ENCODE results near the gene PDE8A. TPM values are rescaled to one million over a fixed set of nuclear protein-coding genes. Genes with fewer than 3 reads are reported as not detected.

PDE8A gene
- total and polyA plus RNA-seq, 2 donors (not counting 3 experiments of a cell fraction or from before 2014, with no cell fraction given): 21.3 to 45.7 TPM

DNA sequence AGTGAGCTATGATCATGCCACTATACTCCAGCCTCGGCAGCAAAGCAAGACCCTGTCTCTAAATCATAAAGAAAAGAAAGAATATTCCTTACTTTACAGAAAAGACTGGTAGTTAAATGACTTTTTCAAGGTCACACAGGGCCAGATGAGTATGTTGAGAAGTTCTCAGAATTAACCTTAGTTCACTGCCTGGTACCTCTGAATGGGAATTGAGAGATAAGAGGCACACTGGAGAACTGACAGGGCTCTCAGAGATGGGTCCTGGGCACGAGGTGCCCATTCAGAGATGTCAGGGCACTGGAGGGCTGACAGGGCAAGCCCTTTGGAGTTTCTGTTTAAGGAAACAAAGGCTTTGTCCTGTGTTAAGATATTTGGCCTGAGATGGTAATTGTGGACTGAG, 157.7 kb downstream of the PDE8A start:
- dilution Hi-C loops (cut with MboI; ENCODE audit: extremely low pct_ligation_motif_present, low sequenced_read_pairs) (no loop called here), intact Hi-C loops (cut with micrococcal nuclease) (no loop called here)
- Histone ChIP-seq H3K36me3 (ENCODE audit: control insufficient read depth in 2 of 2, extremely low read depth in 1 of 2, insufficient read depth in 2 of 2, low read length in 2 of 2) (peaks cover 3 to 5% of the 10 kb centered on the region in 2 experiments), H3K4me1 (ENCODE audit: control insufficient read depth, extremely low read depth, insufficient read depth, low read length) (peaks cover 13% of the 10 kb centered on the region), H3K4me3 (replicated peaks in 1 of 3; ENCODE audit: insufficient read depth in 1 of 3, low read depth in 1 of 3, low read length in 3 of 3) (no peak overlapping the region), H3K27ac (ENCODE audit: insufficient read depth, low read depth, low read length) (no peak overlapping the region), H3K27me3 (ENCODE audit: control insufficient read depth in 2 of 2, insufficient read depth in 2 of 2, low read length in 2 of 2) (no peaks in the 10 kb centered on the region), H3K9me3 (replicated peaks; ENCODE audit: control insufficient read depth, insufficient read depth, low read length) (no peaks in the 10 kb centered on the region), H4K20me1 (replicated peaks; ENCODE audit: control insufficient read depth, extremely low read depth, insufficient read depth, low read length) (no peaks in the 10 kb centered on the region), H3K9me1 (replicated peaks; ENCODE audit: control insufficient read depth, extremely low read depth, insufficient read depth, low read length) (no peaks in the 10 kb centered on the region), H3K4me2 (ENCODE audit: insufficient read depth, low read length) (no peak overlapping the region), H3K9ac (replicated peaks; ENCODE audit: extremely low read depth, insufficient read depth, low read length) (no peak overlapping the region), H3K79me2 (ENCODE audit: control insufficient read depth, insufficient read depth, low read length) (no peaks in the 10 kb centered on the region), H2AFZ (ENCODE audit: low read depth, low read length) (no peak overlapping the region)
- ChIA-PET POLR2A (no interaction called here), CTCF (interaction anchor here (1.6 kb wide), 1 partner anchor 29 kb away, joined by 5 read pairs; no protein-coding TSS in a partner anchor)
- FAIRE-seq: no peak
- DNase-seq (ENCODE audit: low read depth, low spot score): no peak
- BruUV-seq (replicated peaks): no TSS peak
- TF ChIP-seq, protein P1, sequence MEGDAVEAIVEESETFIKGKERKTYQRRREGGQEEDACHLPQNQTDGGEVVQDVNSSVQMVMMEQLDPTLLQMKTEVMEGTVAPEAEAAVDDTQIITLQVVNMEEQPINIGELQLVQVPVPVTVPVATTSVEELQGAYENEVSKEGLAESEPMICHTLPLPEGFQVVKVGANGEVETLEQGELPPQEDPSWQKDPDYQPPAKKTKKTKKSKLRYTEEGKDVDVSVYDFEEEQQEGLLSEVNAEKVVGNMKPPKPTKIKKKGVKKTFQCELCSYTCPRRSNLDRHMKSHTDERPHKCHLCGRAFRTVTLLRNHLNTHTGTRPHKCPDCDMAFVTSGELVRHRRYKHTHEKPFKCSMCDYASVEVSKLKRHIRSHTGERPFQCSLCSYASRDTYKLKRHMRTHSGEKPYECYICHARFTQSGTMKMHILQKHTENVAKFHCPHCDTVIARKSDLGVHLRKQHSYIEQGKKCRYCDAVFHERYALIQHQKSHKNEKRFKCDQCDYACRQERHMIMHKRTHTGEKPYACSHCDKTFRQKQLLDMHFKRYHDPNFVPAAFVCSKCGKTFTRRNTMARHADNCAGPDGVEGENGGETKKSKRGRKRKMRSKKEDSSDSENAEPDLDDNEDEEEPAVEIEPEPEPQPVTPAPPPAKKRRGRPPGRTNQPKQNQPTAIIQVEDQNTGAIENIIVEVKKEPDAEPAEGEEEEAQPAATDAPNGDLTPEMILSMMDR (IDR thresholded peaks at IDR 0.05; ENCODE audit: extremely low read depth in 1 of 2, insufficient read depth in 1 of 2, low read depth in 1 of 2, low read length in 2 of 2): no peak
- TF ChIP-seq, protein P2, sequence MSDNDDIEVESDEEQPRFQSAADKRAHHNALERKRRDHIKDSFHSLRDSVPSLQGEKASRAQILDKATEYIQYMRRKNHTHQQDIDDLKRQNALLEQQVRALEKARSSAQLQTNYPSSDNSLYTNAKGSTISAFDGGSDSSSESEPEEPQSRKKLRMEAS (IDR thresholded peaks at IDR 0.05; ENCODE audit: insufficient read depth, insufficient read length): no peak
- no peak for TF ChIP-seq EZH2 (IDR thresholded peaks at IDR 0.05; ENCODE audit: borderline replicate concordance, low read depth, low read length, severe bottlenecking)
- no peak for TF ChIP-seq POLR2A (IDR thresholded peaks at IDR 0.05; ENCODE audit: low read depth, low read length)
- no peak for TF ChIP-seq MYC (IDR thresholded peaks at IDR 0.05; ENCODE audit: low read depth, low read length)
- TF ChIP-seq FOS (IDR thresholded peaks at IDR 0.05; ENCODE audit: borderline replicate concordance, insufficient read depth, low read length): no peak
- TF ChIP-seq GATA2 (IDR thresholded peaks at IDR 0.05; ENCODE audit: insufficient read depth, insufficient read length, low read depth, low read length): no peak
- no peak for TF ChIP-seq JUN (IDR thresholded peaks at IDR 0.05; ENCODE audit: borderline replicate concordance, insufficient read depth, insufficient read length, low read depth)
- TF ChIP-seq POLR2AphosphoS5 (IDR thresholded peaks at IDR 0.05; ENCODE audit: insufficient read depth, low read depth, low read length): no peak
